K562 (cell line): Measurements from ENCODE around the gene PRAC1.
A peak's percentile ranks its signal among the peaks of the same experiment; 100 is the strongest.

Experiments used
- CBX2 ChIP-seq: fragments of 200-600 bp; sonication (generic); IDR thresholded peaks from one replicate; pipeline ENCODE4 v1.6.1; 2012; ENCODE audit warnings: mild to moderate bottlenecking, low read length, inconsistent platforms; ENCODE audit not compliant: insufficient read depth, poor library complexity, severe bottlenecking
- CEBPB ChIP-seq: fragments of 450-650 bp; IDR thresholded peaks from 2 replicates; pipeline ENCODE4 v1.6.1; 2016; ENCODE audit warnings: missing genetic modification characterization, missing compliant biosample characterization
- HNRNPUL1 ChIP-seq: fragments of 200-400 bp; formaldehyde crosslinking; IDR thresholded peaks from 2 replicates; pipeline ENCODE4 v1.6.1; 2017; ENCODE audit warnings: low read length
- ILK ChIP-seq: fragments of 450-650 bp; IDR thresholded peaks from 2 replicates; pipeline ENCODE4 v1.6.1; 2016; ENCODE audit warnings: missing genetic modification characterization, low read depth, mild to moderate bottlenecking, missing compliant biosample characterization, moderate library complexity, borderline replicate concordance
- NUFIP1 ChIP-seq: fragments of 450-650 bp; IDR thresholded peaks from 2 replicates; pipeline ENCODE4 v1.6.1; 2018; ENCODE audit not compliant: partially characterized antibody
- RCOR1 ChIP-seq, 2 experiments: IDR thresholded peaks; 2 replicates each; pipeline ENCODE4 v1.6.1; 2012; ENCODE audit warnings: low read depth in 2 of 2, low read length in 2 of 2, borderline replicate concordance in 1 of 2, improper control_type of control experiment in 1 of 2
- SMARCA5 ChIP-seq: fragments of 450-650 bp; IDR thresholded peaks from 2 replicates; pipeline ENCODE4 v1.6.1; 2016
- SMC3 ChIP-seq: conservative IDR thresholded peaks from 2 replicates; pipeline ENCODE4 v1.6.1; 2011; ENCODE audit warnings: low read depth, low read length, improper control_type of control experiment; ENCODE audit not compliant: insufficient read depth
- ZBTB7A ChIP-seq: IDR thresholded peaks from 2 replicates; pipeline ENCODE4 v1.6.1; 2011; ENCODE audit warnings: low read depth, mild to moderate bottlenecking, low read length, moderate library complexity, borderline replicate concordance; ENCODE audit not compliant: control insufficient read depth
- ZNF324 ChIP-seq: fragments of 250-450 bp; sonication (Bioruptor Pico); IDR thresholded peaks from 2 replicates; pipeline ENCODE4 v1.4.0; 2020; ENCODE audit warnings: mild to moderate bottlenecking
- ZZZ3 ChIP-seq: fragments of 450-650 bp; IDR thresholded peaks from 2 replicates; pipeline ENCODE4 v1.6.1; 2016; ENCODE audit warnings: antibody characterized with exemption, mild to moderate bottlenecking, moderate library complexity
- TF ChIP-seq, protein P1 (sequence below), 3 experiments: IDR thresholded peaks in 2 of 3; conservative IDR thresholded peaks in 1 of 3; 2 replicates each; pipeline ENCODE4 v1.5.1; 2011 to 2012; ENCODE audit warnings: low read length in 3 of 3, mild to moderate bottlenecking in 3 of 3, control low read depth in 2 of 3, improper control_type of control experiment in 1 of 3, inconsistent platforms in 1 of 3, low read depth in 1 of 3, mixed read lengths in 1 of 3, moderate library complexity in 1 of 3; ENCODE audit not compliant: insufficient read depth in 2 of 3
- TF ChIP-seq, protein P2 (sequence below): sonication (generic); formaldehyde crosslinking; IDR thresholded peaks from 2 replicates; pipeline ENCODE4 v1.5.0; 2020; ENCODE audit warnings: missing genetic modification reagents
- TF ChIP-seq, protein P3 (sequence below), 2 experiments: IDR thresholded peaks; 2 replicates each; pipeline ENCODE4 v1.6.1; 2011; ENCODE audit warnings: borderline replicate concordance in 1 of 2, control low read depth in 1 of 2, low read depth in 1 of 2, low read length in 1 of 2, mild to moderate bottlenecking in 1 of 2, mixed read lengths in 1 of 2, moderate library complexity in 1 of 2; ENCODE audit not compliant: insufficient read depth in 1 of 2, insufficient read length in 1 of 2, poor library complexity in 1 of 2, severe bottlenecking in 1 of 2; ENCODE audit errors: extremely low read depth in 1 of 2

DNA sequence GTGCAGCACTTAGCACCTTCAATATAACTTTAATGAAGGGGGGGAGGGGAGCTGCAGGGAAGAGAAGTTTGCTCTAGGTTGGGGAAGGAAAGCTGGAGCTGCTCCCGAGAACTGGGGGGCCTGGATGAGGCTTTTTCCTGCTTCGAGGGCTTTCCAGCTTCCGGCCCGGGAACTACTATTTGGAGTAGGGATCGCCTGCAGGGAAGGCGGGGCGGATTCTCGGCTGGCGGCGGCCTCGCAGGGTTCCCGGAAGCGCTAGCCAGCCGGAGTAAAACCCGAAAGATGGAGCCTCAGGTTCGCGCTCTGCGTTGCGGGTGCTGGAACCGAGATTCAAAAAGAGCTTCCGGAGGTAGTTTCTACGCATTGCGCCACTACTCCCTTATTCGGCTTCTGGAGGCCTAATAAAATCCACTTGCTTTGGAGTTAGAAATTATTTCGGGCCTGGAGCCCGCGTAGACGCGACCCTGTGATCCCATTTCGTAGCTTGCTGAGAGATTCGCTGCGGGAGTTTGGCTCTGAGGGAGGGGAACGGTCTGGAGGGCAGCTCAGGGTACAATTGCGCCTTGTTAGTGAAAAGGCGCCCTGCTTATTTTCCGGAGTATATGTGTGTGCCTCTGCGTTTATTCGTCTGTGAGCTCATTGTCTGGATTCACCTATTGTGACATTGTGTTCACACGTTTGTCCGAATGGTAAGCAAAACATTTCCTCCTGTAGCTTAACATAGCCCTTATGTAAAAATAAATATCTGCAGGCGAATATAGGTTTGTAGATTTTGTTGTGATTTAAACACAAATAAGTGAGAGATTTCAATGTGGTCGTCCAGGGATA lies 1.3 kb upstream of the PRAC1 start:
- TF ChIP-seq NUFIP1, result no peak
- TF ChIP-seq ZZZ3, result no peak
- no peak for TF ChIP-seq SMC3
- TF ChIP-seq CBX2, result peak; percentile 76
- no peak for TF ChIP-seq RCOR1 (IDR thresholded peaks at IDR 0.05; ENCODE audit: borderline replicate concordance in 1 of 2, low read depth in 2 of 2, low read length in 2 of 2)
- TF ChIP-seq, protein P1, sequence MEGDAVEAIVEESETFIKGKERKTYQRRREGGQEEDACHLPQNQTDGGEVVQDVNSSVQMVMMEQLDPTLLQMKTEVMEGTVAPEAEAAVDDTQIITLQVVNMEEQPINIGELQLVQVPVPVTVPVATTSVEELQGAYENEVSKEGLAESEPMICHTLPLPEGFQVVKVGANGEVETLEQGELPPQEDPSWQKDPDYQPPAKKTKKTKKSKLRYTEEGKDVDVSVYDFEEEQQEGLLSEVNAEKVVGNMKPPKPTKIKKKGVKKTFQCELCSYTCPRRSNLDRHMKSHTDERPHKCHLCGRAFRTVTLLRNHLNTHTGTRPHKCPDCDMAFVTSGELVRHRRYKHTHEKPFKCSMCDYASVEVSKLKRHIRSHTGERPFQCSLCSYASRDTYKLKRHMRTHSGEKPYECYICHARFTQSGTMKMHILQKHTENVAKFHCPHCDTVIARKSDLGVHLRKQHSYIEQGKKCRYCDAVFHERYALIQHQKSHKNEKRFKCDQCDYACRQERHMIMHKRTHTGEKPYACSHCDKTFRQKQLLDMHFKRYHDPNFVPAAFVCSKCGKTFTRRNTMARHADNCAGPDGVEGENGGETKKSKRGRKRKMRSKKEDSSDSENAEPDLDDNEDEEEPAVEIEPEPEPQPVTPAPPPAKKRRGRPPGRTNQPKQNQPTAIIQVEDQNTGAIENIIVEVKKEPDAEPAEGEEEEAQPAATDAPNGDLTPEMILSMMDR (IDR thresholded peaks at IDR 0.05 in 2 of 3, conservative IDR thresholded peaks at IDR 0.05 in 1 of 3; ENCODE audit: insufficient read depth in 2 of 3, low read depth in 1 of 3, low read length in 3 of 3), result no peak
- TF ChIP-seq, protein P2, sequence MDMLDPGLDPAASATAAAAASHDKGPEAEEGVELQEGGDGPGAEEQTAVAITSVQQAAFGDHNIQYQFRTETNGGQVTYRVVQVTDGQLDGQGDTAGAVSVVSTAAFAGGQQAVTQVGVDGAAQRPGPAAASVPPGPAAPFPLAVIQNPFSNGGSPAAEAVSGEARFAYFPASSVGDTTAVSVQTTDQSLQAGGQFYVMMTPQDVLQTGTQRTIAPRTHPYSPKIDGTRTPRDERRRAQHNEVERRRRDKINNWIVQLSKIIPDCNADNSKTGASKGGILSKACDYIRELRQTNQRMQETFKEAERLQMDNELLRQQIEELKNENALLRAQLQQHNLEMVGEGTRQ, result no peak
- TF ChIP-seq, protein P3, sequence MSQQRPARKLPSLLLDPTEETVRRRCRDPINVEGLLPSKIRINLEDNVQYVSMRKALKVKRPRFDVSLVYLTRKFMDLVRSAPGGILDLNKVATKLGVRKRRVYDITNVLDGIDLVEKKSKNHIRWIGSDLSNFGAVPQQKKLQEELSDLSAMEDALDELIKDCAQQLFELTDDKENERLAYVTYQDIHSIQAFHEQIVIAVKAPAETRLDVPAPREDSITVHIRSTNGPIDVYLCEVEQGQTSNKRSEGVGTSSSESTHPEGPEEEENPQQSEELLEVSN (IDR thresholded peaks at IDR 0.05; ENCODE audit: borderline replicate concordance in 1 of 2, extremely low read depth in 1 of 2, insufficient read depth in 1 of 2, insufficient read length in 1 of 2, low read depth in 1 of 2, low read length in 1 of 2, poor library complexity in 1 of 2, severe bottlenecking in 1 of 2), result no peak
- TF ChIP-seq ZBTB7A, result no peak
- TF ChIP-seq ILK (tag), result no peak
- TF ChIP-seq CEBPB (tag), result no peak
- TF ChIP-seq HNRNPUL1, result no peak
- TF ChIP-seq SMARCA5, result no peak
- TF ChIP-seq ZNF324 (CRISPR knock-in tag), result no peak
